A673 (cell line): ENCODE data around the gene CAB39. TPM values are rescaled to one million over a fixed set of nuclear protein-coding genes. Genes with fewer than 3 reads are reported as not detected.

ENCODE experiments used
- BruUV-seq: library from RNA; stranded (reverse); fragments of 400-500 nt; replicated peaks from 2 replicates; lab custom pipeline; 2021; lab: Mats Ljungman, UMichigan
- CTCF ChIA-PET: fragments of 300-600 bp; sonication (Branson Sonifier 250); formaldehyde crosslinking; loops from one replicate; lab custom pipeline; 2022; ENCODE audit warnings: antibody characterized with exemption; lab: Charles Lee
- POLR2A ChIA-PET: fragments of 300-600 bp; sonication (Branson Sonifier 250); formaldehyde crosslinking; loops from one replicate; lab custom pipeline; 2022; ENCODE audit warnings: antibody characterized with exemption; ENCODE audit not compliant: low non-redundant PET; lab: Charles Lee
- DNase-seq: peaks from one replicate; pipeline ENCODE4 v3.0.0-alpha.2; 2015; ENCODE audit warnings: low spot score
- H3K27ac ChIP-seq: fragments of 200-600 bp; sonication (generic); 2 replicates; pipeline ENCODE4 v1.5.1; 2016; ENCODE audit warnings: mixed run types, low read depth, mild to moderate bottlenecking, mixed read lengths, antibody characterized with exemption, low read length; ENCODE audit not compliant: poor library complexity, severe bottlenecking
- H3K27me3 ChIP-seq: fragments of 200-600 bp; sonication (generic); replicated peaks from 2 replicates; pipeline ENCODE4 v1.6.1; 2017; ENCODE audit warnings: mixed run types, low read depth, mild to moderate bottlenecking, mixed read lengths, antibody characterized with exemption, low read length; ENCODE audit not compliant: insufficient read depth, poor library complexity
- H3K36me3 ChIP-seq: fragments of 200-600 bp; sonication (generic); 2 replicates; pipeline ENCODE4 v1.6.1; 2016; ENCODE audit warnings: mixed run types, mild to moderate bottlenecking, mixed read lengths, antibody characterized with exemption, low read length; ENCODE audit not compliant: insufficient read depth, poor library complexity, severe bottlenecking
- H3K4me1 ChIP-seq: fragments of 200-600 bp; sonication (generic); 2 replicates; pipeline ENCODE4 v1.6.1; 2017; ENCODE audit warnings: mixed run types, mild to moderate bottlenecking, mixed read lengths, antibody characterized with exemption, low read length; ENCODE audit not compliant: insufficient read depth, poor library complexity, severe bottlenecking
- H3K4me3 ChIP-seq: fragments of 200-600 bp; sonication (generic); 2 replicates; pipeline ENCODE4 v1.5.1; 2016; ENCODE audit warnings: low read depth, mixed run types, mild to moderate bottlenecking, mixed read lengths, low read length; ENCODE audit not compliant: poor library complexity, severe bottlenecking
- H3K9me3 ChIP-seq: fragments of 200-600 bp; sonication (generic); 2 replicates; pipeline ENCODE4 v1.6.1; 2016; ENCODE audit warnings: mixed run types, low read depth, mild to moderate bottlenecking, mixed read lengths, antibody characterized with exemption, low read length; ENCODE audit not compliant: poor library complexity, severe bottlenecking
- CTCF ChIP-seq: fragments of 300-800, 200-600 bp; sonication (generic); conservative IDR thresholded peaks from 2 replicates; pipeline ENCODE4 v1.5.1; 2017; ENCODE audit warnings: low read depth, mild to moderate bottlenecking, antibody characterized with exemption, low read length, moderate library complexity, mixed read lengths
- EZH2 ChIP-seq: fragments of 200-600 bp; sonication (generic); IDR thresholded peaks from 2 replicates; pipeline ENCODE4 v1.6.1; 2017; ENCODE audit warnings: borderline replicate concordance, low read depth, mild to moderate bottlenecking, mixed read lengths, antibody characterized with exemption, low read length; ENCODE audit not compliant: poor library complexity, severe bottlenecking
- intact Hi-C: fragments of 100-400 bp; cut with micrococcal nuclease; formaldehyde crosslinking; loops from one replicate; pipeline ENCODE4 v1.10.0; 2022; ENCODE audit not compliant: unreplicated experiment
- total RNA-seq: library from RNA; stranded (reverse); gene quantifications from 2 replicates; pipeline ENCODE4 v1.2.3, GENCODE V29; 2021

The CAB39 gene
- total RNA-seq, 1 experiment from 2014 or later: 58.2 TPM

- intact Hi-C loops: no loop called here
- DNase-seq: no peak
- ChIA-PET CTCF (interaction anchor here (0.6 kb wide), 1 partner anchor 58 kb away, joined by 6 read pairs; no protein-coding TSS in a partner anchor), POLR2A (no interaction called here)
- Histone ChIP-seq H3K36me3 (no peaks in the 10 kb centered on the region), H3K4me1 (no peaks in the 10 kb centered on the region), H3K27me3 (no peaks in the 10 kb centered on the region), H3K27ac (no peak overlapping the region), H3K9me3 (peaks cover 4% of the 10 kb centered on the region), H3K4me3 (no peak overlapping the region)
- BruUV-seq: no TSS peak
- no peak for TF ChIP-seq CTCF
- no peak for TF ChIP-seq EZH2
These were observed 127.7 kb downstream of the CAB39 start for GRCh38 chr2:230840301-230840700.

- no peak for DNase-seq
- Histone ChIP-seq H3K9me3 (peaks cover 4% of the 10 kb centered on the region), H3K27me3 (no peaks in the 10 kb centered on the region), H3K36me3 (no peaks in the 10 kb centered on the region), H3K4me3 (no peak overlapping the region), H3K4me1 (no peaks in the 10 kb centered on the region), H3K27ac (no peak overlapping the region)
- BruUV-seq: no TSS peak
- ChIA-PET POLR2A (no interaction called here), CTCF (no interaction called here)
- intact Hi-C loops: no loop called here
- no peak for TF ChIP-seq EZH2
- no peak for TF ChIP-seq CTCF
These were observed 129.8 kb downstream of the CAB39 start for GRCh38 chr2:230842473-230842872.

- ChIA-PET POLR2A (no interaction called here), CTCF (no interaction called here)
- Histone ChIP-seq H3K4me1 (no peaks in the 10 kb centered on the region), H3K27ac (no peak overlapping the region), H3K4me3 (no peak overlapping the region), H3K36me3 (no peaks in the 10 kb centered on the region), H3K9me3 (peaks cover 4% of the 10 kb centered on the region), H3K27me3 (no peaks in the 10 kb centered on the region)
- BruUV-seq: no TSS peak
- DNase-seq: no peak
- intact Hi-C loops: no loop called here
- TF ChIP-seq CTCF (no peak), EZH2 (no peak)
These were observed 130.5 kb downstream of the CAB39 start for GRCh38 chr2:230843132-230843531.
